Erythroblast (primary cell): ENCODE data around the gene ADA.

ENCODE experiments used
- GATA1 ChIP-seq: IDR thresholded peaks from 2 replicates; pipeline ENCODE4 v1.6.1; 2011; ENCODE audit warnings: low read depth, mild to moderate bottlenecking, control low read depth, low read length, moderate library complexity
- POLR2A ChIP-seq: IDR thresholded peaks from 2 replicates; pipeline ENCODE4 v1.6.1; 2011; ENCODE audit warnings: mild to moderate bottlenecking, low read length

DNA sequence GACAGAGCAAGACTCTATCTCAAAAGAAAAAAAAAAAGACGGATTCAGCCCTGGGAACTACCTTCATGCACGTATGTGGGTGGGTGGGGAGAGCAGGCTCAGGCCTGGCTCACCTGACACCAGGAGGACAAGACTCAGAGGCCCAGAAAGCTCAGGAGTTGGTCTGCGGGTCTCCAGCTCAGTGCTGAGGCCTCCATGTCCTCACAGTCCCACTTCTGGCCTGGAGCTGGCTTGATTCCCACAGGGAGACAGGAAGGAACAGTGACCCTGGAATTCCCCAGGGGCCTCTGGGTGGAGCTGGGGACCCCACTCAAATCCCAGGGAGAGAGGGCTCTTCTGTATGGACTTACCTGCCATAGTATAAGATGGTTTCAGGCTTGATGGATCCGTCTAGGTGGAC is 15.6 kb downstream of the ADA start:
- TF ChIP-seq POLR2A, result no peak
- TF ChIP-seq GATA1, result no peak
